Measurements from ENCODE around the gene HPDL.
"Not testable (repeated sequence)": the region's sequence is repeated elsewhere in the genome, so short reads cannot be mapped to it uniquely, and the experiment has no call there.

The HPDL gene

DNA sequence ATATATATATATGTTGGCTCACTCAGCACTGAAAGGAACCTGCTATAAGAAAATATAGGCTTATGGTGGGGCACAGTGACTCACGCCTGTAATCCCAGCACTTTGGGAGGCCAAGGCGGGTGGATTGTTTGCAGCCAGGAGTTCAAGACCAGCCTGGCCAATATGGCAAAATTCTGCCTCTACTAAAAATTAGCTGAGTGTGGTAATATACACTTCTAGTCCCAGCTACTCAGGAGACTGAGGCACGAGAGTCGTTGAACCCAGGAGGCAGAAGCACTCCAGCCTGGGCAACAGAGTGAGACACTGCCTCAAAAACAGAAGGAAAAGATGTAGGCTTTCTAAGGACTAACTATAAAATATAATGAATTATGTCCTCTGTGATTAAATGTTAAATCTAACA, 28.1 kb downstream of the HPDL start:
- no peak for DNase-seq

DNA sequence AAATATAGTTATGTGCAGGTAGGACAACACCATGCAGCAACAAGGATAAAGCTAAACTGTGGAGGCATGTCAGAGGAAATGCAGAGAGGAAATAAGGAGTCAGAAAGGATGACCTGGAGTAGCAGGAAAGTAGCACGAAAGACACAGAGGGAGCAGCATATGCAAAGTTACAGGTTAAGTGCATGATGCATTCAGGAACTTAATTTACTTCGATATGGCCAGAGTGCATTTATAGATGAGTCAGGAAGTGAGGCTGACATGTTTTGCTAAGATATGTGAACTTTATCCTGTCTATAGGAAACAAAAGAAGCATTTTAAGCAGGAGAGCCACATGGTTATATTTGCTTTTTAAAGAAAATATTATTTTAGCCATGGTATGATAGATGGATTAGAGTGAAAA, 29.0 kb downstream of the HPDL start:
- no peak for DNase-seq

DNA sequence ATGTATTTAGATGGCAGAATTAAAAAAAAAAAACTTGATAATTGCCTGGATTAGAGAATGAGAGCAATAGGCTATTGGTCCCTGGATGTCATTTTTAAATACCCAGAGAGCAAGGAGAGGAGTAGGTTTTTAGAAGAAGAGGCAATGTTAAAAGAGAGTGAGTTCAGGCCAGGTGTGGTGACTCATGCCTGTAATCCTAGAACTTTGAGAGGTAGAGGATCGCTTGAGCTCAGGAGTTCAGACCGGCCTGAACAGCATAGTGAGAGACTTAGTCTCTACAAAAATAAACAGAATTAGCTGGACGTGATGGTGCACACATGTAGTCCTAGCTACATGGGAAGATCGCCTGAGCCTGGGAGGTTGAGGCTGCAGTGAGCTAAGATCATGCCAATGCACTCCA, 29.5 kb downstream of the HPDL start:
- no peak for DNase-seq

DNA sequence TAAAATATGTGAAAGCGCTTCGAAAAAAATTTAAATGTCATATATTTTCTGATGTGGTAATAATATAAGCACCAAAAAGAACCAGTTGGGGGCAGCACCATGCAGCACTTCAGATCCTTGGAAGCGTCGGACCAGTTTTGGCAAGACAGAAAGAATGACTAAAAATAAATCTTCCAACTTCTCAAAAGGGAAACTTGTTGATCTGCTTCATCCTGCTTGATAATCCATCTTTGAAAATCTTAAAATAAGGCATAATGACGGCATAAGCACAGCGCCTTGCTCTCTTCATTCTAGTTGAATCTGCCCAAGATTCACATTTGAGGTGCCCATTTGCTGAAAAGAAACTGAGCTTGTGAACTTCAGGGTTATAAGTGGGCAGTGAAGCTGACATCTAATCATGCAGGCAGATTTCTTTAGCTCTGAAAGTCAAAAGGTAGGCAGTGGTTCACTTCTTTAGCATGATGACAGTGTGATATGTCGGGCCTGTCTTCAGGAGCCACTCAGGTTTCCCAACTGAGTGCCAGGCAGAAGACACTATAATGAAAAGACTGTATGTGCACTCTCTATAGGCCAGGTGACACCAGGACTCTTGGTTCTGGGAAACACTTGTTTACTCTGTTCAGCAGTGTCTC, 33.3 kb downstream of the HPDL start:
- DNase-seq = peak; percentile 48

DNA sequence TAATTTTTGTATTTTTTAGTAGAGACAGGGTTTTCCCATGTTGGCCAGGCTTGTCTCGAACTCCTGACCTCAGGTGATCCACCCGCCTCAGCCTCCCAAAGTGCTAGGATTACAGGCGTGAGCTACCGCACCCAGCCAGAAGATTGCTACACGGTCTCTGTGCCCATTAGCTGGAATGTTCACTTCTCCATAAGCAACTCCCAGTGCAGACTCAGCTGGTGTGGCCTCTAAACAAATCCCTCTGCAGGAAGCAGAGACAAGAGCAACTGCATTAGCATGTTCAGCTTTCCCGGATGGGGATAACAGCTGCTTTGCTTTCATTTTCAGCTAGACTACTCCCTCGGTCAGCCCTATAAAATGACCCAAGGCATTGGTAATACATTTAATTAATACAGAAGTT, 34.3 kb downstream of the HPDL start:
- not testable (repeated sequence) for DNase-seq

DNA sequence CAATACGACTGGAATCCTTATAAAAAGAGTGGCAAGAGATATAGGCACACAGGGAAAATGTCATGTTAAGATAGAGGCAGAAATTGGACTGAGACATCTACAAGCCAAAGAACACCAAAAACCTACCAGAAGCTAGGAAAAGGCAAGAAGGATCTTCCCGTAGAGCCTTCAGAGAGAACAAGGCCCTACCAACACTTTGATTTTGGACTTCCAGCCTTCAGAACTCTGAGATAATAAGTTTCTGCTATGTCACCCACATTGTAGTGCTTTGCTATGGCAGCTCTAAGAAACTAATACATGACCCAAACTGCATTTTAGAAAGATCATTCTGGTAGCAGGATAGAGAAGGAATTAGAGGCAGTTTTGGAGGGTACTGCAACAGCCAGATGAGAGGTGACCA, 37.6 kb downstream of the HPDL start:
- DNase-seq = no peak

DNA sequence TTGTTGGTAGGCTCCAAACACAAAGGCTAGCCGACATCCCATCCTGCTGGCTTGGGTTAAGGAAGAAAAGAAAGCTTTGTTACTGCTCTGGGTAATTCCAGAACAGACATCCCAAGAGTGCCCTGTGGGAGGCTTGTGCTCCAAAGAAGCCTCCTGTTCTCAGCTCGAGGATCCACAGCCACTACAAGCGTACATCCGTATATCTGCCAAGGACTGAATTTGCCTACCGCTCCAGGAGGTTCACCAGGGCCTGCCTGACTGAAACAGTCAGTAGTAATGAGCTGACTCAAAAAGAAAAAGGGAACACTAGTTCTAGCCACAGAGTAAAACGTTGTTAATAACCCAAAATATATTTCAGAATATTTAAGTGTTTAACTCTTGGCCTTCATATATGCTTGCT, 38.4 kb downstream of the HPDL start:
- DNase-seq = no peak

DNA sequence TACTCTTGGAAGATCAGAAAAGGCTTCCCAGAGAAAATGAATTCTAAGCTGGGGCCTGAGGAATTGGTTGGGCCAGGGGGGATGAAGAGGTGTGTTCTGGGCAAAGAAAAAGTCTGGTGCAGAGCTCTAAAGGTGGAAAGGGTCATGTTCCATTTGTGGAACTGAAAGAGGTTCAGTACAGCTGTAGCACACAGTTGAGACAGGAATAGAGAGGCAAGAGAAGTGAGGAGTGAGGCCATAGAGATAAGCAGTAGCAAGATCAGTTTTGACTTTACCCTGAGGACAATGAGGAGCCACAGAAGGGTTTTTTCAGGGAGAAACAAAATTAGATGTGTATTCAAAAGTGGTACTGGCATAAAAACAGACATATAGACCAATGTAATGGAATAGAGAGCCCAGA, 43.9 kb downstream of the HPDL start:
- no peak for DNase-seq

DNA sequence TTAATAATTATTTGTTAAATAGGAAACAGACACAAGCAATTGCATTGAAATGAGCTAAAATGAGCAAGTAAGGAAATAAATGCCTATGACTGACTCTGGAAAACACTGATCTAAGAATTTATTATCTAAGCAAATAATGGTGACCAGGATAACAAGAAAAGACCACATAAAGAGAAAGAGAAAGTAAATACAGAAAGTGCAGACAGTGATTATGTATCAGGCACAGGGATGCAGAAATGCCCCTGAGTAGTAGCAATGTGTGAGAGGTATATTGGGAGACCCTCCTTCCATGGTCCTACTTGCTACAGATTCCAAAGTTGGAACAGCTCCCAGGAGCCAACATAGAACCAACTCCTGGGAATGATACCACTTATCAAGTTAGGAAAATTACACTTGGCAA, 46.9 kb downstream of the HPDL start:
- DNase-seq = no peak

DNA sequence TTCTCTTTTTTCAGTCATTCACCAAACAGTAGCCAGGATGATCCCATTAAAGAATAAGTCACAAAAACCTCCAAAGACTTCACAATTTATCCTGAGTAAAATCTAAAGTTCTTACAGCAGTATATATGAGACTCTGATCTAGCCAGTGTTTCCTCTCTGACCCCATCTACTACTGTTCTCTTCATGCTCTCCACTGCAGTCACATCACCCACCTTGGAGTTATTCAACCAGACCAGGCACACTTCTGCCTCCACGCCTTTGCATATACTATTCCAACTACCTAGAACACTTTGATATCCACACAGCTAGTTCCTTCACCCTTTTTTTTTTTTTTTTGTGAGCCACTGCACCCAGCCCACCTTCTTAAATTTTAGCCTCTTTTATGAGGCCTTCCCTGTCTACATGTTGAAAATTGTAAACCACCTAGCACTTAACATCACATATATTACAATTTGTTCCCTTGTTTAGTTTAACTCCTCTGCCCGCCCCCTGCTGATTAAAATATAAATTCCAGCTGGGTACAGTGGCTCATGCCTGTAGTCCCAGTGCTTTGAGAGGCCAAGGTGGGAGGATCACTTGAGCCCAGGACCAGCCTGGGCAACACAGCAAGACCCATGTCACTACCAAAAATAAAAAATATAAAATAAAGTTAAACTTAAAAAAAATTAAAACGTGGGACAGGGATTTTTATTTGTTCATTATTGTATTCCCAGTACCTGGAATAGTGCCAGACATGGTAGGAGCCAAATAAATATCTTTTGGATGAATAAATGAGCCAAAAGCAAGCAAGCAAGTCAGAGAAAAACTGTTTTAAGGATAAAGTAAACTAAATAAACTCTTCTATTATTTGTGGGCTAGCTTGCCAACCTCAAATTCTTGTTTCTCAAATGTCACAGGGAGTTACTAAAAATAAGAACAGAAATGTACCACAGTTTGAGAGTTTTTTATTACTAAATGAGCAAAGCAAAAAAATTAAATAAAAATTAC, 48.7 kb downstream of the HPDL start:
- no peak for DNase-seq

DNA sequence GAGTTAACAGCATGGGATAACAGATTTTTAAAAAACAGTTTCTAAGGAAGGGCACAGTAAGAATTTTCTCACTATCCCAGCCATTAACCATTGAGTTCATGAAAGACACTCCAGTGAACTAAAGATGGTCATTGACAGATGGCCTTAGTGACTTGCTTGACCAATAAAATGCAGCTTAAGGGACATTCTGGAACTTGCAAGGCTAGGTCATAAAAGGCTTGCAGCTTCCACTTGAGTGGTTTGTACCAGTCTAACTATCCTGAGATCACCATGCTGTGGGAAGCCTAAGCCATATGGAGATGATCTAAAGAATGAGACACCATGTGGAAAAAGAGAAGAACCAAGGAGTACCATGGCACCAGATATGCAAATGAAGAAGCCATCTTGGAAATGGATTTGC, 51.5 kb downstream of the HPDL start:
- no peak for DNase-seq

All from CD4-positive, alpha-beta T cell treated with Interleukin-4 for 4 hours (primary cell).